CD14-positive monocyte (primary cell): Measurements from ENCODE around the gene APBA3. TPM values are rescaled to one million over a fixed set of nuclear protein-coding genes. Genes with fewer than 3 reads are reported as not detected.

Experiments
- DNase-seq, 3 donors: peaks; one replicate each; pipeline ENCODE4 v3.0.0-alpha.2; 2011 to 2022
- H2AFZ ChIP-seq: 2 replicates; pipeline ENCODE4 v1.6.0; 2012; ENCODE audit warnings: mild to moderate bottlenecking, low read depth, low read length, inconsistent platforms; ENCODE audit not compliant: insufficient read depth, poor library complexity, severe bottlenecking
- H3K27ac ChIP-seq, 2 donors: 1 replicate in 1 of 2; 2 replicates in 1 of 2; pipeline ENCODE4 v1.5.1; 2012 to 2013; ENCODE audit warnings: low read length in 2 of 2, control low read depth in 1 of 2, inconsistent platforms in 1 of 2, low read depth in 1 of 2, mild to moderate bottlenecking in 1 of 2
- H3K27me3 ChIP-seq, 2 donors: one replicate each; pipeline versions ENCODE4 v1.6.0 to v1.6.1; 2011 to 2013; ENCODE audit warnings: low read length in 2 of 2; ENCODE audit not compliant: control insufficient read depth in 2 of 2, insufficient read depth in 2 of 2
- H3K36me3 ChIP-seq, 2 donors: replicated peaks in 1 of 2; 1 replicate in 1 of 2; 2 replicates in 1 of 2; pipeline versions ENCODE4 v1.5.1 to v1.6.1; 2012 to 2013; ENCODE audit warnings: low read length in 2 of 2, control low read depth in 1 of 2, inconsistent platforms in 1 of 2, mild to moderate bottlenecking in 1 of 2; ENCODE audit not compliant: insufficient read depth in 2 of 2, control insufficient read depth in 1 of 2
- H3K4me1 ChIP-seq, 2 donors: 1 replicate in 1 of 2; 2 replicates in 1 of 2; pipeline versions ENCODE4 v1.5.1 to v1.6.1; 2012 to 2013; ENCODE audit warnings: low read length in 2 of 2, control low read depth in 1 of 2, inconsistent platforms in 1 of 2, mild to moderate bottlenecking in 1 of 2, moderate library complexity in 1 of 2; ENCODE audit not compliant: insufficient read depth in 2 of 2, control insufficient read depth in 1 of 2
- H3K4me2 ChIP-seq: replicated peaks from 2 replicates; pipeline ENCODE3; 2012; ENCODE audit warnings: low read length, moderate library complexity, mild to moderate bottlenecking; ENCODE audit not compliant: poor library complexity, severe bottlenecking; ENCODE audit errors: extremely low read depth
- H3K4me3 ChIP-seq, 3 experiments: fragments of 200-600 bp in 1 of 3; sonication (generic) in 1 of 3; replicated peaks in 1 of 3; 1 replicate in 2 of 3; 2 replicates in 1 of 3; pipeline ENCODE4 v1.5.1; 2011 to 2013; ENCODE audit warnings: low read length in 3 of 3, mild to moderate bottlenecking in 3 of 3, control low read depth in 2 of 3, low read depth in 2 of 3, inconsistent platforms in 1 of 3, moderate library complexity in 1 of 3
- H3K79me2 ChIP-seq: 2 replicates; pipeline ENCODE4 v1.6.0; 2012; ENCODE audit warnings: mild to moderate bottlenecking, control low read depth, inconsistent platforms, low read length, moderate library complexity; ENCODE audit not compliant: insufficient read depth
- H3K9ac ChIP-seq: 2 replicates; pipeline ENCODE4 v1.6.0; 2017; ENCODE audit warnings: low read length, mild to moderate bottlenecking; ENCODE audit not compliant: insufficient read depth, poor library complexity, severe bottlenecking
- H3K9me3 ChIP-seq, 2 donors: replicated peaks in 1 of 2; 1 replicate in 1 of 2; 2 replicates in 1 of 2; pipeline versions ENCODE4 v1.5.1 to v1.6.1; 2012 to 2013; ENCODE audit warnings: low read length in 2 of 2, control low read depth in 1 of 2; ENCODE audit not compliant: control insufficient read depth in 1 of 2, insufficient read depth in 1 of 2
- H4K20me1 ChIP-seq: 2 replicates; pipeline ENCODE4 v1.6.0; 2012; ENCODE audit warnings: mild to moderate bottlenecking, low read length, control low read depth, moderate library complexity; ENCODE audit not compliant: insufficient read depth
- H3K27ac Mint-ChIP-seq, 7 donors: one replicate each; pipeline ENCODE4 v1.8.0; 2020; ENCODE audit warnings: mild to moderate bottlenecking in 7 of 7, mixed read lengths in 7 of 7, moderate library complexity in 6 of 7, inconsistent platforms in 2 of 7
- H3K27me3 Mint-ChIP-seq, 3 donors: one replicate each; pipeline ENCODE4 v1.8.0; 2021 to 2022; ENCODE audit warnings: low read depth in 3 of 3, mild to moderate bottlenecking in 3 of 3, mixed read lengths in 3 of 3, moderate library complexity in 3 of 3, inconsistent platforms in 1 of 3
- H3K36me3 Mint-ChIP-seq, 2 donors: one replicate each; pipeline ENCODE4 v1.8.0; 2020; ENCODE audit warnings: mixed read lengths in 2 of 2, inconsistent platforms in 1 of 2, mild to moderate bottlenecking in 1 of 2
- H3K4me1 Mint-ChIP-seq: one replicate; pipeline ENCODE4 v1.8.0; 2020; ENCODE audit warnings: mild to moderate bottlenecking, mixed read lengths
- H3K4me3 Mint-ChIP-seq, 2 donors: one replicate each; pipeline ENCODE4 v1.8.0; 2020; ENCODE audit warnings: mild to moderate bottlenecking in 2 of 2, mixed read lengths in 2 of 2, moderate library complexity in 1 of 2
- H3K9me3 Mint-ChIP-seq, 7 donors: one replicate each; pipeline ENCODE4 v1.8.0; 2020 to 2022; ENCODE audit warnings: mixed read lengths in 7 of 7, mild to moderate bottlenecking in 6 of 7, moderate library complexity in 6 of 7, inconsistent platforms in 2 of 7
- CTCF ChIP-seq: fragments of 200-600 bp; IDR thresholded peaks from one replicate; pipeline ENCODE4 v1.8.0; 2022; ENCODE audit warnings: antibody characterized with exemption, mild to moderate bottlenecking
- WGBS: methylation state at CpG from one replicate; pipeline ENCODE4 v1.1.5; 2013; ENCODE audit warnings: missing lambda C conversion rate; ENCODE audit not compliant: insufficient coverage; 5-methylcytosine and 5-hydroxymethylcytosine counted together
- intact Hi-C, 2 donors: fragments of 100-400 bp; cut with micrococcal nuclease; formaldehyde crosslinking; loops; one replicate each; pipeline versions ENCODE4 v1.15.0 to v1.15.1; 2023
- polyA plus RNA-seq, 3 donors: library from polyadenylated mRNA; depleted of rRNA in 1 of 3; unstranded in 2 of 3; stranded (reverse) in 1 of 3; fragments of 300-500 nt in 2 of 3; fragments of >200 nt in 1 of 3; fragmentation: Illumina TruSeq in 2 of 3; gene quantifications; 1 replicate in 2 of 3; 2 replicates in 1 of 3; pipeline ENCODE4 v1.2.3, GENCODE V29; 2012 to 2021

The APBA3 gene
- polyA plus RNA-seq, 3 donors: 14.5 to 23.1 (median 16.1) TPM

GRCh38 chr19:3723883-3724282 is 37.6 kb downstream of the APBA3 start:
- Mint-ChIP-seq H3K27me3 (peaks cover 46 to 72% (median 50%) of the 10 kb centered on the region in 3 donors), H3K27ac (no peak overlapping the region), H3K4me1 (peaks cover 3% of the 10 kb centered on the region), H3K9me3 (peaks cover 0 to 14% (median 11%) of the 10 kb centered on the region in 7 donors), H3K36me3 (peaks cover 2 to 3% of the 10 kb centered on the region in 2 donors), H3K4me3 (no peak overlapping the region)
- 76% methylated on average over 3 of the region's 8 CpGs for WGBS
- no peak for TF ChIP-seq CTCF
- Histone ChIP-seq H3K9ac (no peak overlapping the region), H2AFZ (no peak overlapping the region), H3K4me3 (no peak overlapping the region), H3K4me2 (no peak overlapping the region), H3K27ac (no peak overlapping the region), H4K20me1 (no peaks in the 10 kb centered on the region), H3K79me2 (no peaks in the 10 kb centered on the region), H3K4me1 (peaks cover 5 to 10% of the 10 kb centered on the region in 2 donors), H3K36me3 (no peaks in the 10 kb centered on the region), H3K9me3 (peaks cover 9 to 14% of the 10 kb centered on the region in 2 donors), H3K27me3 (peaks cover 29 to 46% of the 10 kb centered on the region in 2 donors)
- DNase-seq: no peak
- intact Hi-C loops: no loop called here

GRCh38 chr19:3723110-3723488 is 38.4 kb downstream of the APBA3 start:
- Histone ChIP-seq H3K79me2 (no peaks in the 10 kb centered on the region), H3K36me3 (no peaks in the 10 kb centered on the region), H3K27ac (no peak overlapping the region), H3K9ac (no peak overlapping the region), H3K4me3 (no peak overlapping the region), H3K9me3 (peaks cover 9 to 14% of the 10 kb centered on the region in 2 donors), H3K4me2 (no peak overlapping the region), H2AFZ (no peak overlapping the region), H3K4me1 (peaks cover 5 to 10% of the 10 kb centered on the region in 2 donors), H4K20me1 (no peaks in the 10 kb centered on the region), H3K27me3 (peaks cover 29 to 46% of the 10 kb centered on the region in 2 donors)
- Mint-ChIP-seq H3K27ac (no peak overlapping the region), H3K27me3 (peaks cover 46 to 75% (median 51%) of the 10 kb centered on the region in 3 donors), H3K4me1 (peaks cover 3% of the 10 kb centered on the region), H3K4me3 (peak overlapping the region in 1 of 2 donors; percentile 63), H3K9me3 (peaks cover 0 to 14% (median 11%) of the 10 kb centered on the region in 7 donors), H3K36me3 (peaks cover 2 to 3% of the 10 kb centered on the region in 2 donors)
- TF ChIP-seq CTCF: no peak
- DNase-seq: no peak
- intact Hi-C loops: no loop called here
- no CpG with 5 or more reads among the region's 5 CpGs for WGBS
